ENCODE results near the gene NUCKS1.
"Not testable (repeated sequence)": the region's sequence is repeated elsewhere in the genome, so short reads cannot be mapped to it uniquely, and the experiment has no call there.

Gene NUCKS1

DNA sequence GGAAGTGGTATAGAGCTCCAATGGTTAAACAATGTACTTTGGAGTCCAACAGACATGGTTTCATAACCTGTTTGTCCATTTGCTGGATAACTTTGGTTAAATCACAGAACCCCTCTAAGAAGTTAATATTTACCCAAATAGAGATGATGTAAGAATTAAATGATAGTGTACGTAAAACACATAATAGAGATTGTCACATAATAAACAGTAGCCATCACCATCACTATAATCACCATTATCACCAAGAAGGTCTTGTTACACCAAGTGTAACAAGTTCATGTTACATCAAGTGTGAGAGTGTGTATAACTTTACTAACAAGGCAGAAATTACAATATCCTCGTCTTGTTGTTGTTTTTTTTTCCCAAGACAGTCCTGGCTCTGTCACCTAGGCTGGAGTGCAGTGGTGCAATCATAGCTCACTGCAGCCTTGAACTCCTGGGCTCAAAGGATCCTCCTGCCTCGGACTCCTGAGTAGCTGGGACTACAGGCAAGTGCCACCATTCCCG is 23.3 kb downstream of the NUCKS1 start:
- no peak for DNase-seq

GRCh38 chr1:205725514-205725913 is 24.5 kb downstream of the NUCKS1 start:
- no peak for DNase-seq

DNA sequence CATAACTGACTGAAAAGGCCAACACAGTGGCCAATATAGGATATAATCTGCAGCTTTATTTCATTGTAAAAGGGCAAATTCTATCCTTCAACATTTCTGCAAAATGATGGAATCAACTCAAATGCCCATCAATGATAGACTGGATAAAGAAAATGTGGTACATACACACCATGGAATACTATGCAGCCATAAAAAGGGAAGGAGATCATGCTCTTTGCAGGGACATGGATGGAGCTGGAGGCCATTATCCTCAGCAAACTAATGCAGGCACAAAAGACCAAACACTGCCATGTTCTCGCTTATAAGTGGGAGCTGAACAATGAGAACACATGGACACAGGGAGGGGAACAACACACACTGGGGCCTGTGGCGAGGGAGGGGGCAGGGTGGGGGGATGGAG is 29.2 kb downstream of the NUCKS1 start:
- DNase-seq = not testable (repeated sequence)

GRCh38 chr1:205719762-205720161 is 30.2 kb downstream of the NUCKS1 start:
- DNase-seq = no peak

DNA sequence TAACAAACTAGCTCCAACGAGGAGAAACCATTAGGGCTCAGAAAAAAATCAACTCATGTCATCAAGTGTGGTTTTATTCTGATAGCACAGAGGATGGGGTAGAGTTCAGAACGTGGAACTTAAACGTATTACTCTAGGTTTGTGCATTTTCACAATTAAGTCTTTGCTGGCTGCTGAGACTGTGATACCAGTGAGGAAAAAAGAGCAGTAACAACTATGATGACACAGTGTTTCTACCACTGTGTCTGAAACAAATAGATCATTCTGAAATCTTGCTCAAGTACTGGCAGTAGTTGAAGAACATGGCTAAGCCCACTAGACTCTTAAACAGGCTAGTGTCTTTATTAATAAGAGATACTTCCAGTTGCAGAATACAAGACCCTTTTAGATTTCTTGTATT is 31.0 kb downstream of the NUCKS1 start:
- no peak for DNase-seq

DNA sequence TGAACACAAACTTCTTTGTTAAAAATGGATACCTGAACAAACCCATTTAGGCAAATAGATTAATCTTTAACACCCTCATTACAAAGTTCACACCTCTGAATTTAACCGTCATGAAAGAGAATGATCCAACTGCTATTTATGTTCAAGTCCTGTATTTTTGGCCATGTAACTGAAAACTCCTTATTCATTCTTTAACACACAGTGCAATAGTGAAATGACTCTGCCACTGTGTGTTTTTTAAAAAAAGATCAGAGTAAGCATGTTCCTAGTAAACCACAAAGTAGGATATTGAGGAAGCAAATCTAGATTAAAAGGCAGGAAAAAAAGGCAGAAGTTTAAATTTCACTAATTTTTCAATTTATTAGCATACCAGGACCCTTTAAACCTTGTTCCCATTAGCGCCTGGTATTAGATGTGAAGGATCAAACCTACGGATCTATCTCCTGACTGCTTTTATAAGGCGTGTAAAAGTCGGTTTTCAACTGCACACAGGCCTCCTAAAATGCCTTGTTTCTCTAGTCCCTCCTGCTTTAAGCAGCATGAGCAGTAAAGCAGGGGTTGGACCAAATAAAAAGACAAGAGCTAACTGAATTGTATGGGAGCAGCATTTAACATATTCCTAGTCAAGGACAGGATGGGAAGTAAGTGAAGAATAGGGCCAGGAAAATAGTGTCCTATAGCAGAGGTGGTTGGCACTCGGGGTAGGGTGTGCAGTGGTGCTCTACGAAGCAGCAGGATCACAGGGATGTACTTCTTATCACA is 33.4 kb downstream of the NUCKS1 start:
- no peak for DNase-seq

GRCh38 chr1:205715628-205716027 is 34.4 kb downstream of the NUCKS1 start:
- no peak for DNase-seq

- DNase-seq = no peak
These were observed 35.1 kb downstream of the NUCKS1 start for GRCh38 chr1:205714906-205715246.

GRCh38 chr1:205714190-205714905 is 35.6 kb downstream of the NUCKS1 start:
- no peak for DNase-seq

GRCh38 chr1:205711105-205712048 is 38.6 kb downstream of the NUCKS1 start:
- peak; percentile 49 for DNase-seq

- no peak for DNase-seq
These were observed 39.5 kb downstream of the NUCKS1 start for GRCh38 chr1:205710201-205711062.

DNA sequence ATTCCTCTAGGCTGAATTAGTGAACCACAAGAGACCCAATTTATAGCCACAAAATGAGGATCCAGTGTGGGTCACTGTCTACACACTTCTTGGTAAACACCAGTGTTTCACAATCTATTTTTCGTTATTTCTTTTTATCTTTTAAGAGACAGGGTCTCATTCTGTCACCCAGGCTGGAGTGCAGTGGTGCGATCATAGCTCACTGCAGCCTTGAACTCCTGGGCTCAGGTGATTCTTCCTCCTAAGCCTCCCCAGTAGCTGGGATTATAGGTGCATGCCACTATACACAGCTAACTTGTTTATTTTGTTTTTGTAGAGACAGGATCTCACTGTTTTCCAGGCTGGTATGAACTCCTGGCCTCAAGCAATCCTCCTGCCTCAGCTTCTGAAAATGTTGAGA is 40.3 kb downstream of the NUCKS1 start:
- no peak for DNase-seq

- DNase-seq = no peak
These were observed 41.0 kb downstream of the NUCKS1 start for GRCh38 chr1:205709059-205709398.

DNA sequence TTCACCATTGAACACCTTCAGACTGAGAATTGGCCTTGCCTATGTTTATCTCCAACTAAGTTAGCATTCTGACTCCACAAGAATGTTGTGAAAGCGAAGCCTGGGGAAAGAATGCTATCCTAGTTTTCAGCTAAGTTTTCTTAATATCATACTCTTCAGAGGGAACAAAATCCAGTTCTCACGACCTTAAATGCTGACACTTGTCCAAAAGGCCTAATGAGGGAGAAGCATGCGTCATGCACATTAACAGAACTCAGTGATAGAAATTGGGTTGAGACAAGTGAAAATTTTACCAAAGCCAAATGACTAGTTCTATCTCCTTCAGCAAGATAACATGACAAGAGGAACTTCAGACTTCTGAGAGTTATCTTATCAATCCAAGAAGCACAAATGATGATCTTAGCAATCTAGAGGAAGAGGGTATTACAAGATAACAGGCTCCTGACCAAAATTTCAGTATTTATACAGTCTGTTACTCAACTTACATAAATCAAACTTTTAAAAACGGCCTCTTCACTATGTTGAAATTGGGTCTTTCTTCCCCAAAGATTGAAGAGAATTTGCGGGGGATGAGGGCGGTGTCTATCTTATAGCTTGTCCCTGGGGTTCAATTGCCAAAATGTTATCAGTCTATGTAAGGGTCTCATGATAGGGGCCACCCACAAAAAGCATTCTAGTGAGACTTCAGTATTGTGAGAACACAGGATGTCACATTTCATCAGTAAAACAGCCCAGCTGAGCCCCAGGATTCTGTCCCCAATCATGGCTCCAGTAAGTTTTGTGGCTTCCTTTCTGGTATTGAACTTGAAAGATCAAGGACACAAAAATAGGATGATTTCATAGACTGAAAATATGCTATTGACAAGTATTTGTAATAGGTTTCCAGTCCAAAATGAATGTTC is 43.1 kb downstream of the NUCKS1 start:
- DNase-seq = no peak

DNA sequence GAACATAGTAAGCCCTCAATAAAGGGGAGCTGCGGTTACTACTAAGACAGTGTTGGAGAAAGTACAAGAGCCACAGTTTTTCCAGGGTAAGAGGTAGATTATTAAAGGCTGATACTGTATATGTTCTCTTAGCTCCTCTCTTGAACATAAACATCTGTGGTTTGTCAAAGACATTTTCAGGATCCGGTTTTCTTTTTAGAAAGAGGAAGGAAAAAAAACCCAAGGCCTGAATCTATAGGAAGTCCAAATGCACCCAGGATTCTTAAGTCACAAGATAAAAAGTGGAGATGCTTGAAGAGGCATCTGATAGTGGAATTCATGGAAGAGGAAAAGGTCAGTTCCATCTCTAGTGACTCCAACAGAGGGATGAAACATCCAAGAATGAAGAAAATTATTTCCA is 45.1 kb downstream of the NUCKS1 start:
- no peak for DNase-seq

DNA sequence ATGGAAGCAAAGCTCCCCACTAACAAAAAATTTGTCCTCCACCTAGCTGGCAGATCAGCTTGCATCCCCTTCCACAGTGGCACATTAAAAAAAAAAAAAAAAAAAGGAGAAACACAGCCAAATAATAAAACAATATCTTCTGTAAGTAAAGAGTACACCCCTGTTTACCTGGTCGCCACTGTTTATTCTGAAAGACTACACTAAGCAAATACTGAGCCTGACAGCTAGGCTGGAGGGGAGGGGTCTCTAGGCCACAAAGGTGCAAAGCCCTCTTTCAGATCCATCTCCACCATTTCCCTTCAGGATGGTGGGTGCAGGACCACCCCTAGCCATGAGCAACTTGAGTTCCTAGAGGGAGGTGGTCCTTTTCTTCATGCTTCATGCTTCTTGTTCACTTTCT is 46.9 kb downstream of the NUCKS1 start:
- no peak for DNase-seq

- DNase-seq = no peak
These were observed 48.1 kb downstream of the NUCKS1 start for GRCh38 chr1:205701891-205702290.

DNA sequence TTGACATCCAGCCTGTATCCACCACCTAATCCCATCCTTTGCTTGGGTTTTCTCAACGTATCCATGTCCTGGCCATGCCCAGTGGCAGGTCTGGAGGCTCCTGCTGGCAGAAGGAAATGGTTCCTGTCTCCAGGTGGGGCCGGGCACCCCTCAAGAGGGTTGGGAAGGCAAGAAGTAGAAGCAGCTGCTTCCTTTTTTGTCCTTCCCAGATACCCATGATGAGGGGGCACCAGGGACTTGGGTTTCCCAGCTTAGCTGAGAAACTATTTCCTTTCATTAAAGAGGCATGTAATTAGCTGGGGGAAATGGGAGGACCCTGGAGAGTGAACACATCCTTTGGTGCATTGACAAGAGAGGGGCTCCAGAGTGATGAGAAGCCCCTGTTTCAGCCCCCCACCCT is 48.6 kb downstream of the NUCKS1 start:
- no peak for DNase-seq

DNA sequence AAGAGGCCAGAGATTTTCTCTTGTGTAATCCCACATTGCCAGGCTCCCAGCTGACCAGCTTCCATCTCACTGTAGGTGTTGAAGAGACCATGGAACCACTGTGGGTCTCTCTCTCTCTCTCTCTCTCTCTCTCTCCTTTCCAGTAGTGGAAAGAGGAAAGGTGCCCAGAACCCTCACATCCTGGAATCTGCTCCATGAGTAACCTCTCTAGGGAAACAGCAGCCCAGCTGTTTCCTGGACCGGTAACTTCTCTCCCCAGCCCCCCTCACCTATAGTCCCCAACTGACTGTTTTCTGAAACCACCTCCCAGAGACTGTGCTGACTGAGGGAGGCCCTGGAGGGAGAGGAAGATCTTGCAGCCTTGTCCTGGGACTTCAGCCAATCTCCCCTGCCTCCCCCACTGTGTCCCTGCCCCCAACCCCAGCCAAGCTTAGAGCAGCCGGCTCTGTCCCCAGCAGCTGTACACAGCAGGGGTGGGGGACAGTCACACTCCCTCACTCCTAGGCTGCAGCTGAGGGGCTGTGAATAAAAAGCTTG is 49.0 kb downstream of the NUCKS1 start:
- no peak for DNase-seq

GRCh38 chr1:205699416-205699815 is 50.6 kb downstream of the NUCKS1 start:
- DNase-seq = no peak

DNA sequence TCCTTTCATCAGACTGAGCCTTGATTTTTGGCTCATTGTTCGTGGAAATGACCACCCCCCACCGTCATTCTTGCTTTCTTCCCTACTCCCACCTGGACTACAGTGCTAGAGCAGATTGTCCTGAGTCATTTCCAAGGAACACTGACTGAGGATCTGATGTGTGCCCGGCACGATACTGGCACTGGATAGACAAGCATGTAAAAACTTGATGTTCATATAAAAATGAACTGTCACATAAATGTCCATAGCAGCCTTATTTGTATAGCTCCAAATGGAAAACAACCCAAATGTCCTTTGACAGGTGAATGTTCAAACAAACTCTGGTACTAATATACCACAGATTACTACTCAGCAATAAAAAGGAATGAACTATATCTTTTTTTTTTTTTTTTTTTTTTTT is 51.1 kb downstream of the NUCKS1 start:
- no peak for DNase-seq

Measured in activated naive CD4-positive, alpha-beta T cell treated with Interleukin-2 at 50 U/mL for 16 hours (primary cell).